Measurements from ENCODE around the gene RAB40C.

Gene RAB40C

GRCh38 chr16:647173-647902 lies 57.5 kb downstream of the RAB40C start:
- no peak for DNase-seq (ENCODE audit: low spot score)

DNA sequence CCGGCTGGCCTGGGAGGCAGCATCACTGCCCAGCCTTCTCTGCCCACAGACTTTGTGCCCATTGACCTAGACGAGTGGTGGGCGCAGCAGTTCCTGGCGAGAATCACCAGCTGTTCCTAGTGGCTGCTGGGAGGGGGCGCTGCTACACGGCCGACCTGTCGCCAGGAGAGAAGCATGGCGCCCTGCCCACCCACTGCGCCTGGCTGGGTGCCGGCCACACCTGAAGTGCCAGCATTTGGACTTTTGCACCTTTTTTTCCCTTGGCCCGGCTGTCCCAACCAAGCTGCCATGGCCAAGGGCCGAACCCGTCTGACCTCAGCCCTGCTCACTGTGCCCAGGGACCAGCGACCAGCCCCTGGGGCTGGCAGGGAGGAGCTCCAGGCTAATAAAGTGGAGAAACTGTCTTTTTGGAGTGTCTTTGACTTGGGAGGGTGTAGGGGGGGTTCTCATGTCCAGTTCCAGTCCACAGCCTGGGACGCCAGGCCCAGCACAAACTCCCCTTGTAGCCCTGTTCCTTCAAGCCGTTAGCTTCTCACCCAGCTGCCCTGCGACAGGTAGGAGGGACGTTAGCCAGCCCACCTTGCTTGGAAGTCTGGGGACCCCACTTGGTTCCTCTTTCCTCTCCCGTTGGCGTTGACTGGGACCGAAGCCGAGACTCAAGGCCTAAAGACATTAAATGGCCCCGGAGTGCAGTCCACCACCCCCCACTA lies 58.4 kb downstream of the RAB40C start:
- DNase-seq (ENCODE audit: low spot score): no peak

DNA sequence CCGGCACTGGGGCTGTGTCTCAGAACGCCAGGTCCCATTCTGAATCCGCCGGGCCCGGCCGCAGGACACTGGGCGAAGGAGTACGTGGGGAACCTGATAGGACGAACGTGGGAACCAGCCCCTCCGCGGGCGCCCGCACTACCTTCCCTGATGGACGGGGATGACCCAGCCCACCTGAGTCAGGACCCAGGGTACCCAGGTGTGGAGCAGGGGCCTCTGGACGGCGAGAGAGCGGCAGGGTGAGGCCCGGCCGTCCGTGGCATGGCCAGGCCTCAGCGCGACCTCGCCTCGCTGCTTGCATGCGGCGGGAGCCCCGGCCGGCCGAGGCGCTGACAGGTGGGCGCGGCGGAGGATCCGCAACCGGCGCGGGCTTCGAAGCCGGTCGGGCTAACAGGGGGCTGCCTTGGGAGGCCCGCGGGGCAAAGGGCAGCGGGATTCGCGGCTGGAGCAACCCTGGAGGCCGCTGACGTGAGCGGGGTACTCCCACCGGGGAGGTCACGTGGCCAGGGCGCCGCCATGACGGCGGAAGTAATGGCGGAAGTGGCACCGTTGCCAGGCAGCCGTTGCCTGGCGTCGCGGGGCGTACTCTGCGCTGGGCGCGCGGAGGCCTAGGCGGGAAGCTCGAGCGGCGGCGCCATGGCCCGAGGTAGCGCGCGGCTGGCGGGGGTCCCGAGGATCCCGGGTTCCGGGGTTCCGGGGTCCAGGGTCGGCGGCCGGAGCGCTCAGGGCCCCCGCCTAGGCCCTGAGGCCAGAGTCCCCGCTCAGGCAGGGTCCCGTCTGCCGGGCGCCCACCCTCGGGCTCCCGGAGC lies 59.1 kb downstream of the RAB40C start, which contains the start of gene WDR90:
Gene WDR90, plus strand, starts transcription at position 585 of the 809 bp plus-strand sequence. Its CDS starts 52 bp downstream, at position 637.
- DNase-seq (ENCODE audit: low spot score): peak; percentile 91

GRCh38 chr16:649631-650030 lies 59.8 kb downstream of the RAB40C start:
- DNase-seq (ENCODE audit: low spot score): no peak

DNA sequence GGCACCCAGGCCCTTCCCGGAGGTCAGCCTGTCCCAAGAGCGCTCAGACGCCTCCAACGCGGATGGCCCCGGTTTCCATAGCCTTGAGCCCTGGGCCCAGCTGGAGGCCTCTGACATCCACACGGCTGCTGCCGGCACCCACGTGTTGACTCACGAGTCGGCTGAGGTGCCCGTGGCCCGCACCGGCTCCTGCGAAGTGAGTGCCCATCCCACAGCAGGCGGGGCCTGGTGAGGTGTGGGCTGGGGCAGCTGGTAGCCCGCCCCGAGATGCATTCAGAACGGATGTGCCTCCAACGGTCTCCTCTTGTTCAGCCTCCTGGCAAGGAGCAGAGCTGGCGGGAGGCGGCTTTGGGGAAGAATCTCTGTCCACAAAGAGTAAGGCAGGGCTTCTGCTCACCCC lies 62.0 kb downstream of the RAB40C start:
- no peak for DNase-seq (ENCODE audit: low spot score)

- DNase-seq (ENCODE audit: low spot score): no peak
Observed at GRCh38 chr16:652454-653305, 62.8 kb downstream of the RAB40C start.

GRCh38 chr16:654034-654433 lies 64.2 kb downstream of the RAB40C start:
- DNase-seq (ENCODE audit: low spot score): no peak

GRCh38 chr16:657487-657886 lies 67.6 kb downstream of the RAB40C start:
- DNase-seq (ENCODE audit: low spot score): no peak

DNA sequence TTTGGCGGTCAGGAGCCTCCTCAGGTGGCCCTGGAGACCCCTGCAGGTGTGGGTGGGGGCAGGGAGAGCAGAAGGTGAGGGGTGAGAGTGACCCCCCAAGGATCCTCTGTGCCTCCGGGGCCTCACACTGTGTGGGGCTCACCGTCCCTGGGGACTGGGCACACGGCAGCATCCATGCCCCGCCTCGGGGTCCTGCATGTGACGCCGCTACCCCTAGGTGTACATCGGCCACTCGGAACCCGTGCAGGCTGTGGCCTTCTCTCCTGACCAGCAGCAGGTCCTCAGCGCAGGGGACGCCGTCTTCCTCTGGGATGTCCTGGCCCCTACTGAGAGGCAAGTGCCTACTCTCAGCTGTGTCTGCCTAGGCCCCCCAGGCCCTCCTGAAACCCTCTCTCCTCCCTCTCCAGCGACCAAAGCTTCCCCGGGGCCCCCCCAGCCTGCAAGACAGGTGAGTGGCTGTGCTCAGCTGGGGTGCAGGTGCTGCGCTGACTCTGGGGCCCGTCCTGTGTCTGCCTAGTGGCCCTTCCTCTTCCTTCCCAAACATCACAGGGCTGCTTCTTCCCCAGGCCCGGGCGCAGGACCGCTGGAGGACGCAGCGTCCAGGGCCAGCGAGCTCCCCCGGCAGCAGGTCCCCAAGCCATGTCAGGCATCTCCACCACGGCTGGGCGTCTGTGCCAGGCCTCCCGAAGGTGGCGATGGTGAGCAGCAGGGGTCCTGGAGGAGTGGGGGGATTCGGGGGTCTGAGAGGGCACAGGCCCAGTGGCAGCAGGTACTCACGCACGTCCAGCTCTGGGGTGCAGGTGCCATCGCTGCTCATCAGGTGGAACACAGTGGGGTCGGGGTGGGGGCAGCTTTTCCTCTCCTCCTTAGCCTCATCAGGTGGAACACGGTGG lies 69.1 kb downstream of the RAB40C start:
- no peak for DNase-seq (ENCODE audit: low spot score)

GRCh38 chr16:659618-660017 lies 69.8 kb downstream of the RAB40C start:
- DNase-seq (ENCODE audit: low spot score): no peak

DNA sequence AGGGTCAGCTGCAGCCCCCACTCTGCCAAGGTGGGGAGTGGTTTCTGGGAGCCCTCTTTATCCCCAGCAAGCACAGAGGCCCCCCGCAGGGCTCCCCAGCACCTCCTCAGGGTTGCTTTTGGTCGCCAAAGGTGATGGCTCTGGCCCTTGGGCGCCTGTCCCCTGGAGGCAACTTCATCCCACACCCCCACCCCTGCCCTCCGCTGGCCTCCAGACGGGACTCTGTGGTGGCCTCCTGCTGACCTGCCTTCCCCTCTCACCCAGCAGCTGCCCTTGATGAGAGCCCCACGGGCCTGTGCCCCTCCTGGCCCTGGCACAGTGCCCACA lies 70.2 kb downstream of the RAB40C start:
- no peak for DNase-seq (ENCODE audit: low spot score)

GRCh38 chr16:660459-661183 lies 70.8 kb downstream of the RAB40C start:
- peak; percentile 91 for DNase-seq (ENCODE audit: low spot score)

DNA sequence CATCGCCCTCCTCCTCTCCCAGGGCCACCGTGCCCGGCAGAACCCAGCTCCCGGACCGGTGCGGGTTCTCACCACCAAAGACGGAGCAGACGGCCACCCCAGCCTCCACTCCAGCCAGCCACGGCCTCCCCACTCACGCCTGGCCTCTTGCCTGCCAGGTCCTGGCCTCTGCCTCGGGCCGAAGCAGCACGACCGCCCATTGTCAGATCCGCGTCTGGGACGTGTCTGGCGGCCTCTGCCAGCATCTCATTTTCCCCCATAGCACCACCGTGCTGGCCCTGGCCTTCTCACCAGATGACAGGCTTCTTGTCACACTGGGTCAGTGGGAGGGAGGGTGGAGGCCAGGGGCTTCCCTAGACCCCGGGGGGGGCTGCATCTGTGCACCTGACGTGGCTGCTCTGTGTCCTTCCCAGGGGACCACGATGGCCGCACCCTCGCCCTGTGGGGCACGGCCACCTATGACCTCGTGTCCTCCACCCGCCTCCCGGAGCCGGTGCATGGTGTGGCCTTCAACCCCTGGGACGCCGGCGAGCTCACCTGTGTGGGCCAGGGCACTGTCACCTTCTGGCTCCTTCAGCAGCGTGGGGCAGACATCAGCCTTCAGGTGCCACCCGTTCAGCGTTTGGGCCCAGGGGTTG lies 71.4 kb downstream of the RAB40C start:
- DNase-seq (ENCODE audit: low spot score): no peak

DNA sequence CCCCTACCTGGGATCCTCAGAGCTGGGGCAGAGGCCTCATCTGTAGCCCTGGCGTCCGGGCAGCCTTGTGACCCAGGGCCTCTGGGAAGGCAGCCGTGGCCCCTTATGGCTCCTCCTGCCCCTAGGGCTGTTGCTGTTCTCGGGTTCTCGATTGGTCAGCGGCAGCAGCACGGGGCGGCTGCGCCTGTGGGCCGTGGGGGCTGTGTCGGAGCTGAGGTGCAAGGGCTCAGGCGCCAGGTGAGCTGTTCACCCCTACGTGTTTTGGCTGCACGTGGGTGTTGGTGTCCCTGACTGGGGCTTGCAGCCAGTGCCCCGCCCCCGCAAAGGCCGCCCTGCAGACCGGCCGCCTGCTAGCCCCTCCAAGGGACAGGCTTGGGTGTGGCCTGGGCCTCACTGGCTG lies 72.2 kb downstream of the RAB40C start:
- DNase-seq (ENCODE audit: low spot score): no peak

DNA sequence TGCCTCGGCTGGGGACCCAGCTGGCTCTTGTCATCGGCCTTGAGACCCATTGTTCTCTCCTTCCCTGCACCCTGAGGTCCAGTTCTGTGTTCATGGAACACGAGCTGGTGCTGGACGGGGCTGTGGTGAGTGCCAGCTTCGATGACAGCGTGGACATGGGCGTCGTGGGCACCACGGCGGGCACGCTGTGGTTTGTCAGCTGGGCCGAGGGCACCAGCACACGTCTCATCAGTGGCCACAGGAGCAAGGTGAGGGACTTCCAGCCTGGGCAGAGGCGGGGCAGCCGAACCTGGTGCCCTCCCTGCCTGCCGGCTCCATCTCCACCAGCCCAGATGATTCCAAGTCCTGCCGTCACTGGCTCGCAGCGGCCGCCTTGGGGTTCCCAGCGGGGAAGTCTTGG lies 72.7 kb downstream of the RAB40C start:
- DNase-seq (ENCODE audit: low spot score): no peak

- no peak for DNase-seq (ENCODE audit: low spot score)
Observed at GRCh38 chr16:666572-666971, 76.7 kb downstream of the RAB40C start.

GRCh38 chr16:667113-667779 lies 77.4 kb downstream of the RAB40C start:
- DNase-seq (ENCODE audit: low spot score): no peak

DNA sequence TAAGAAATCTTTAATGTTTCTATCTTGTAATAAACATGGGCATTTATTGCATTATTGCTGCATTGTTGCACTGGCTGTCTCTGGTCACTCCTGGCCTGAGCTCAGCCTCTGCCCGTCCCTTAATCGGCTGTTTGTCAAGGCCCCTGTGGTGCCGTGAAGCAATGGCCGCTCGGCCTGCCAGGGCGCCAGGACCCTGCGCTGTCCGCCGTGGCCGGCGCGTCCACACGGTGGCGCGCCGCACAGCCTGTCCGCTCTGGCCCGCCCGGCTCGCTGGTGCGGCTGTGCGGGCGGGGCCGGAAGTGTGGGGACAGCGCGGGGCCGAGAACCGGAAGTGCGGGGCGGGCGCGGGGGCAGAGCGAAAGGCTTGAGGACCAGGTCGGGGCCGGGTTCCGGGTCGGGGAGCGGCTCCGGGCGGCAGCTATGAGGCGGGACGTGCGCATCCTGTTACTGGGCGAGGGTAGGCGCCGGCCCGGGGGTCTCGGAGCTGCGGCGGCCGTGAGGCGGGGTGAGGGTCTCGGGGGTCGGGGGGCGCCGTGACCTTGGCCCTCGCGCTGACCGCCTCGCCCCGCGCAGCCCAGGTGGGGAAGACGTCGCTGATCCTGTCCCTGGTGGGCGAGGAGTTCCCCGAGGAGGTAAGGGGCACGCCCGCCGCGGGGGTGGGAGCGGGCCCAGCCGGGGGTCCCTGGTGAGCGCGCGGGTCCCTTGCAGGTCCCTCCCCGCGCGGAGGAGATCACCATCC lies 78.1 kb downstream of the RAB40C start, which contains the start of gene RHOT2:
Gene RHOT2, plus strand, starts transcription at position 353 of the 739 bp plus-strand sequence. Its CDS starts 68 bp downstream, at position 421.
- DNase-seq (ENCODE audit: low spot score): peak; percentile 82

Data from kidney capillary endothelial cell (primary cell).